IMR-90 (cell line): ENCODE measurements around the gene CDC42BPA.

Experiments
- CEBPB ChIP-seq: IDR thresholded peaks from 2 replicates; pipeline ENCODE4 v1.6.1; 2012; ENCODE audit warnings: low read depth, low read length, improper control_type of control experiment
- CTCF ChIP-seq: conservative IDR thresholded peaks from 2 replicates; pipeline ENCODE4 v1.5.1; 2012; ENCODE audit warnings: mild to moderate bottlenecking, low read depth, low read length, improper control_type of control experiment
- MAFK ChIP-seq: IDR thresholded peaks from 2 replicates; pipeline ENCODE4 v1.6.1; 2012; ENCODE audit warnings: low read depth, low read length, improper control_type of control experiment
- POLR2A ChIP-seq: IDR thresholded peaks from 2 replicates; pipeline ENCODE4 v1.6.1; 2012; ENCODE audit warnings: mild to moderate bottlenecking, low read depth, low read length
- RAD21 ChIP-seq: IDR thresholded peaks from 2 replicates; pipeline ENCODE4 v1.6.1; 2012; ENCODE audit warnings: low read length, improper control_type of control experiment
- RFX5 ChIP-seq: IDR thresholded peaks from 2 replicates; pipeline ENCODE4 v1.8.0; 2012; ENCODE audit warnings: low read depth, mild to moderate bottlenecking, low read length, moderate library complexity
- USF2 ChIP-seq: fragments of 150-350 bp; IDR thresholded peaks from 2 replicates; pipeline ENCODE4 v1.6.1; 2017; ENCODE audit warnings: mild to moderate bottlenecking, antibody characterized with exemption, low read length, low read depth

- TF ChIP-seq CTCF (no peak), POLR2A (no peak), CEBPB (no peak), USF2 (no peak), MAFK (no peak), RFX5 (no peak), RAD21 (no peak)
These were observed 15.1 kb upstream of the CDC42BPA start for GRCh38 chr1:227333423-227333822.
